Ishikawa (cell line): Measurements from ENCODE around the gene SPATS1.

Experiments
- CEBPB ChIP-seq: IDR thresholded peaks from 2 replicates; pipeline ENCODE4 v1.6.1; 2012
- CREB1 ChIP-seq: IDR thresholded peaks from 2 replicates; pipeline ENCODE4 v1.6.1; 2012; ENCODE audit warnings: low read depth
- EP300 ChIP-seq: IDR thresholded peaks from 2 replicates; pipeline ENCODE4 v1.6.1; 2012; ENCODE audit warnings: borderline replicate concordance
- MAX ChIP-seq: IDR thresholded peaks from 2 replicates; pipeline ENCODE4 v1.6.1; 2012
- NFIC ChIP-seq: IDR thresholded peaks from 2 replicates; pipeline ENCODE4 v1.6.1; 2012
- RAD21 ChIP-seq: IDR thresholded peaks from 2 replicates; pipeline ENCODE4 v1.6.1; 2012; ENCODE audit warnings: low read depth
- REST ChIP-seq: IDR thresholded peaks from 2 replicates; pipeline ENCODE4 v1.6.1; 2012; ENCODE audit warnings: low read depth, mild to moderate bottlenecking
- TAF1 ChIP-seq: IDR thresholded peaks from 2 replicates; pipeline ENCODE4 v1.6.1; 2012; ENCODE audit warnings: low read depth, mild to moderate bottlenecking
- TCF12 ChIP-seq: IDR thresholded peaks from 2 replicates; pipeline ENCODE4 v1.6.1; 2012; ENCODE audit warnings: low read depth
- TEAD4 ChIP-seq: IDR thresholded peaks from 2 replicates; pipeline ENCODE4 v1.6.1; 2012
- USF1 ChIP-seq: IDR thresholded peaks from 2 replicates; pipeline ENCODE4 v1.6.1; 2012
- YY1 ChIP-seq: IDR thresholded peaks from 2 replicates; pipeline ENCODE4 v1.6.1; 2012; ENCODE audit warnings: low read depth
- ZBTB7A ChIP-seq: IDR thresholded peaks from 2 replicates; pipeline ENCODE4 v1.6.1; 2012; ENCODE audit warnings: low read depth

- no peak for TF ChIP-seq CREB1
- TF ChIP-seq TAF1: no peak
- no peak for TF ChIP-seq REST
- TF ChIP-seq ZBTB7A: no peak
- TF ChIP-seq TCF12: no peak
- no peak for TF ChIP-seq USF1
- no peak for TF ChIP-seq CEBPB
- no peak for TF ChIP-seq MAX
- no peak for TF ChIP-seq RAD21
- TF ChIP-seq YY1: no peak
- no peak for TF ChIP-seq NFIC
- no peak for TF ChIP-seq EP300
- TF ChIP-seq TEAD4: no peak
These were observed 39.3 kb downstream of the SPATS1 start for GRCh38 chr6:44381739-44382138.
